SH-SY5Y (cell line): ENCODE measurements around the gene RPS6KB2.

Experiments
- GATA2 ChIP-seq: IDR thresholded peaks from 2 replicates; pipeline ENCODE4 v1.6.1; 2011; ENCODE audit warnings: mild to moderate bottlenecking, low read depth, low read length
- GATA3 ChIP-seq: IDR thresholded peaks from 2 replicates; pipeline ENCODE4 v1.6.1; 2011; ENCODE audit warnings: low read depth, mild to moderate bottlenecking, low read length, moderate library complexity

The RPS6KB2 gene

DNA sequence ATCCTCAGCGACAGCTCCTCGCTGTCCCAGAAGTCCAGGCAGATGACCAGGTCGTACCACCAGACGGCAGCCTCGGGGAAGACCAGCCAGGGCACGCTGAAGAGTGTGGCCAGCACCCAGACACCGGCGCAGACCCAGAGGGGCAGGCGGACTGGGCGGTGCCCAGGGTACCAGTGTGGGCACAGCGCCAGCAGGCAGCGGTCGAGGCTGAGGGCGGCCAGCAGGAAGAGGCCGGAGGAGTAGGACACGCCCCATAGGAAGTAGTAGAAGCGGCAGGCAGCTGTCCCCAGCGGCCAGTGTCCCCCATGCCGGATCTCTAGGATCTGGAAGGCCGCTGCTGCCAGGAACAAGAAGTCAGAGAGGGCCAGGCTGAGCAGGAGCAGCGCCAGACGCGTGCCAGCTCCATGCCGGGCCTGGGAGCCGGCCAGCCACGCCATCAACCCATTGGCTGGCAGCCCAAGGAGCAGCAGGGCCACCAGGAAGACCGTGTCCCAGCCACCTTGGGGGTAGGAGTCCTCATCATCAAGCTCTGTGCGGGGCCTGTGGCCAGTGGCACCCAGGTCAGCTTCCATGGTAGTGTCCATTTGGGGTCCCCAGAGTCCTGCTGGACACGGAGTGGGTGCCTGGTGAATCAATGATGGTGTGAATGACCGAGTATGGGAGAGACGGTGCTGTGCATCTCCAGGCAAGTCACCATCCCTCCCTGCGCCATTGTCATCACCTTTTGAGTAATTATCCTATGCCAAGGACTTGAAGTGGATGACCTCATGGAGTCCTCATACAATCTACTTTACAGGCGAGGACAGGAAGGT is 24.1 kb downstream of the RPS6KB2 start, which contains the start of gene GPR152:
GPR152 (minus strand) TSS at position 589 of the 812 bp plus-strand sequence; CDS start at position 584, 5 bp downstream.
- TF ChIP-seq GATA3: no peak
- no peak for TF ChIP-seq GATA2

DNA sequence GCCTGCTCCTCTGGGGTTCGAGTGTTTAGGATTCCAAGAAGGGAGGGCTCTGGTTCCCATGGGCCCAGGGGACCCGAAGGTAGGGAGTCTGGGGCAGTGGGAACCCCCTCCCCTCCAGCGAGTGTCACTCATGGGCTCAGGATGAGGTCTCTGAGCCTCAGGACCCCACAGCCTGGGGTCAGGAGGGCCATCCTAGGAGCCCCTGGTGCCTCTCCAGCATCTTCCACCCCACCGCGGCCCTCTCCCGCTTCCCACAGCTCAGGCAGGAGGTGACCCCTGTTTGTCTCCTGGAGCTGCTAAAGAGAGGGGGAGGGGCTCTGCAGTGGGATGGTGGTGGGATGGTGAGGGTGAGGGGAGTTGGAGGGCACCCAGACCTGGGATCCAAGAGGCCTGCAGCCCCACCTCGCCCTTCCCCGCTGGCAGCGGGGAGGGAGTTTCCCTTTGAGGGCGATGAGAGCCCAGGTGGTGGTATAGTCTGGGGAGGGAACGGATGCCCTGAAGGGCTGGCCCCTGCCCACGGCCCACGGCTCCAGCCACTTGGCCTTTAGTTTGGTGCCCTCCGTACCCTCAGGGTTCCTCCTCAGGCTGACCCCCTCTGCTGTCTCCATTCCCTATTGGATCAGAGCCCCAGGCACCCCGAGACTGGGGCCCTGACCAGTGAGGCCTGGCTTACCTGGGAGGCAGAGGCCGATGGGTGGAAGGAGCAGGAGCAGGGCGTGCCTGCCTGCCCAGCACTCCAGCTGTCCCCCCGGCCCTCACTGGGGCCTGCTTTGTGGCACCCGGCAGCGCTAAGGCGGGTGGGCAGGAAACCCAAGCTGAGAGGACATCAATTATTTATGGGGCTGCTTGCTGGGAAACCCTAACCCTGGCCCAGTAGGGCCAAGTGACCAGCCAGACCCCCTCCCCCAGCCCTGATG is 25.8 kb downstream of the RPS6KB2 start:
- TF ChIP-seq GATA3 (no peak), GATA2 (no peak)

DNA sequence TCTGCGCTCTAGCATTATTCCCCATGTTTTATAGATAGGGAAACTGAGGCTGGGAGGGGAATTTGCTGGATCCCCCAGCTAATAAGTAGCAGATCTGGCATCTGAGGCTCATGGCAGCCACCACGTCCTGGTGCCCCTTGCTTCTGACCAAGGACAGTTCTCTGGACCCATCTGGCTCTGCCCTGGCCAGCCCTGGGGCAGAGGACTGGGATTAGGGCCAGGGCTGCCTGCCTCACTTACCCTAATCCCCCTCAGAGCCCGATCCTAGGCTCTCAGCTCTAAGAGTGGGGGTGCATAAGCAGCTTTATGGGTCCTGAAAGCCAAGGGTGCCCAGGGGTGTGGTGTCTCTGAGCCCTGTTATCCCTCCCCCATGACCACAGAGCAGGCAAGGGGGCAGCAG is 26.8 kb downstream of the RPS6KB2 start, which contains the start of gene CABP4:
CABP4 (plus strand) TSS at position 301 of the 400 bp plus-strand sequence; CDS start at position 371, 70 bp downstream.
- no peak for TF ChIP-seq GATA2
- TF ChIP-seq GATA3: no peak

DNA sequence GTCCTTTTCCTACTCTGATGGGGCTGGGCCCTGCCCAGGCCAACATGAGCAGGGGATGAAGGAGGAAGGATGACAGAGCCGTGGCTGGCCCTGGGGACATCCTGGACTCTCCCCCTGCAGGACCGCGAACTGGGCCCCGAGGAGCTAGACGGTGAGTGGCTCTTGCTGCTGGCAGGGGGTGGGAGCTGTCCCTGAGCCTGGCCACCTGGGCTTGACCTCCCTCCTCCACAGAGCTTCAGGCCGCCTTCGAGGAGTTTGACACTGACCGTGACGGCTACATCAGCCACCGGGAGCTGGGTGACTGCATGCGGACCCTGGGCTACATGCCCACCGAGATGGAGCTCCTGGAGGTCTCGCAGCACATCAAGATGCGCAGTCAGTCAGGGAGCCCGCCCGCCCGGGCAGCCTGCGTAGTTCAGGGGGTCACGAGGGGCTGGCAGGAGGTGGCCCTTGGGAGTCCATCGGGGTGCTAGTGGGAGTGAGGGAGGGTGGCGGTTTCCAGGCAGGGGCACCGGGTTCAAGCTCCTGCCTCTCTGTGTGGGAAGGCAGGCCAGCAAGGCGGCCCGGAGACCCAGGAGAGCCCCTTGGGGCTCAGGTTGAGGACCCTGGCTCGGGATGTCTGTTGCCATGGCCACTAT is 27.9 kb downstream of the RPS6KB2 start:
- TF ChIP-seq GATA3 (no peak), GATA2 (no peak)

DNA sequence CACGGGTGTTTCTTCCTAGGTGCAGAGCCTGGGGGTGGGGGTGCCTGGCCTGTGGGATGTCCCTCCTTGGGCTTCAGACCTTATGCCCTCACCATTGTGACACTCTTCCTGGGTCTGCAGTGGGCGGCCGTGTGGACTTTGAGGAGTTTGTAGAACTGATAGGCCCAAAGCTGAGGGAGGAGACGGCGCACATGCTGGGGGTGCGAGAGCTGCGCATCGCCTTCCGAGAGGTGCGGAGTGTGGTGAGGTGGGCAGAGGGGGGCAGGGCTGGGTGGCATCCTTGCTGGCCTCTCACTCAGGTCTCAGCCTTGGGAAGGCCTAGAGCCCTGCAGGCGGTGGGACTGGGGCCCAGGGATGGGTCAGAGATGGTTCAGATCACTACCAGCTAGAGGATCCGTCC is 29.2 kb downstream of the RPS6KB2 start:
- no peak for TF ChIP-seq GATA3
- TF ChIP-seq GATA2: no peak

DNA sequence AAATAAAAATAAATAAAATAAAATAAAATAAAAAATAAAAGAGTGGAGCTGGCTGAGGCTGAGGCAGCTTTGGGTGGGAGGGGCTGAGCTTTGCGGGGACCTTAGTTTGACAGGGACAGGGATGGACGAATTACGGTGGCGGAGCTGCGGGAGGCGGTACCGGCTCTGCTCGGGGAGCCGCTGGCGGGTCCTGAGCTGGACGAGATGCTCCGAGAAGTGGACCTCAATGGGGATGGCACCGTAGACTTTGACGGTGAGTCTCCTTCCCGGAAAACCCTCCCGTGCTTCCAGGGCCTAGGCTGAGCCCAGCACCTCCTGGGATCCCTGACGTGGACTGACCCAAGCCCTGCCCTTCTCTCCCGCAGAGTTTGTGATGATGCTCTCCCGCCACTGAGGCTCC is 30.0 kb downstream of the RPS6KB2 start:
- TF ChIP-seq GATA2 (no peak), GATA3 (no peak)

DNA sequence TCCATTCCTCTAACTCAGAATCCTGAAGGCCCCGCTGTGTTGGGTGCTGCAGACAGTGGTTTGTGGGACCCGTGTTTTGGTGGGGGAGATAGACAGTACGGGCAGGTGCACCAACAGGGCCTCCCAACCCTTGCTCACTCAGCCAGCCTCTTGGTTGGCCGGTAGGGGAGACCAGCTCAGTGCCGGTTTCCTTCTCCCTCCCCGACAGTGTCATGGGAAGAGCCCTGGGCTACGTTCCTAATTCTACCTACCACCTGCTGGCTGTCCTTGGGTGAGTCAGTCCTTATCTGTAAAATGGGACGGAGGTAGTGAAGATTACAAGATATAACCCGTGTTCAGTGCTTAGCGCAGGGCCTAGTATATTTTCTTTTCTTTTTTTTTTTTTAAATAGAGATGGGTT is 34.9 kb downstream of the RPS6KB2 start:
- TF ChIP-seq GATA3 (no peak), GATA2 (no peak)

DNA sequence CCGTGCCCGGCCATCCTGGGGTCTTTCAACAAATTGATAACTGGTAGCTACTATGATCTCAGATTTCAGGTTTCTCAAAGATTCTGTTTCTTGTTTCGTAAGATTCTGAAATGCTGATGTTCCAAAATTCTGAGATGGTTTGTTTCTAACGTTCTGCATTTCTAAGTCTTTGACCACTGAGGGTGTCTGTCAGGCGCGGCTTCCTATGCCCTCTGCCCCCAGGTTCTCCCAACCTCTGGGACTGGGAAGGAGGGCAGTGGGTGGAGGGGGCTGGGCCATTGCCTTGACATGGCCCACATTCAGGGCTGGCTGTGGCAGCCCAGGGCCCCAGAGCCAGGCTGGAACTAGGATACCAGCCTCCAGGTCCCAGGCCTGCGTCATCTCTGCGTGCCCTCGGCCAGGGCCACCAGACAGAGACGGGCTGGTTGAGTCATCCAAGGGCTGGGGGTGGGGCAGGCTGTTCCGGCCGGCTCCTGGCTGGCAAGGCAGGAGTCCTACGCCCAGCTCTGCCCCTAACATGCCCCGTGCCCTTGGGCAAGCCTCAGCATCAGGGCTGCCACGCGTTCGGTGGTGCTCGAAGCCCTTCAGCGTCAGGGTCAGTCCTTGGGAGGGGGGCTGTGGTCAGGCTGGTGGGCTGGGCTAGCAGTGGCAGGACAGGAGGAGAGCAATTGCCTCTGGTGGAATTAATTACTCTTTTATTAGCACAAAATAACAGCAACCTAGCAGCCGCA is 35.6 kb downstream of the RPS6KB2 start:
- TF ChIP-seq GATA3 (no peak), GATA2 (no peak)

DNA sequence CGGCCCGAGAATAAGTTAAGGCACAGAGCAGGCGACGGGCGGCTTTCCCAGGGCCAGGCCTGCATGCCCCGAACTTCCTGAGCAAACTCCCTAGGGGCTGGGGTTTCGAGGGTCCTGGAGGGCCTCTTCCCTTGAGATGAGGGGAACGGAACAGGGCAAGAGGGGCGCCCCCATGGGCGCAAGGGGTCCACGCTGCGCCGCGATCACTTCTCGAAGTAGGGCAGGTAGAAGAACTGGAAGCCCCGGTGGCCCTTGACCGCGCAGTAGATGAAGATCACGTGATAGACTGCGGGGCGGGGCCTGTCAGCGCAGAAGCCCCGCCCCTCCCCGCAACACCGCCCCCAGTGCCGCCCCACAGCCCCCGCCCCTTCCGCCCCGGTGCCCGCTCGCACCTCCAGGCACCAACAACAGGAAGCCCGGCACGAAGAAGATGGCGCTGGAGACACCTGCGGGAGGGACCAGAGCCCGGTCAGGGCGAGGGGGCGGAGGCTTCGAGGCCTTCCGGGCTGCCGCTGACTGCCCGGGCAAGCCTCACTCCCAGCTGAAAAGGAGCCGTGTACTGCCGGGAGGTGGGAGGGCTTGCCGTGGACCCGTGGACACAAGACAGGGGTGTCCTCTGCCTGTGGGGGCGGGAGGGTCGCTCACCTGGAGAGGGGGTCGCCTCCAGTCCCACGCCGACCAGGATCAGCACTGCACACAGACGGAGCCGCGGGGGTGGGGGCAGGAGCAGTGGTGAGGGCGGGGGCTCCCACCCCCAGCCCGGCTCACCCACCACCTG is 36.3 kb downstream of the RPS6KB2 start:
- no peak for TF ChIP-seq GATA3
- no peak for TF ChIP-seq GATA2

DNA sequence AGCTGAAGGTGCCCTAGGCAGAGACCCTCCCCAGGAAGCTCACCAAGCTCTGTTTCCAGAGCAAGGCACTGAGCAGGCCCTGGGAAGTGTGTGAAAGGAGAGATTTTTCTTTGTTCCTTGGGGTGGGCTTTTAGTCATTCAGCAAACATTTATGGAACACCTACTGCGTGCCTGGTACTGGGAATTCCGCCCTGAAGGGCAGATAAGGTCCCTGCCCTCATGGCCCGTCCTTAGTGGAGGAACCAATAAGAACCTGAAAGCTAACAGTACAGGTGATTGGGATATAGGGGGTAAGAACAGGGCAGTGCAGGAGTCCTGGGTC is 36.9 kb downstream of the RPS6KB2 start:
- no peak for TF ChIP-seq GATA2

DNA sequence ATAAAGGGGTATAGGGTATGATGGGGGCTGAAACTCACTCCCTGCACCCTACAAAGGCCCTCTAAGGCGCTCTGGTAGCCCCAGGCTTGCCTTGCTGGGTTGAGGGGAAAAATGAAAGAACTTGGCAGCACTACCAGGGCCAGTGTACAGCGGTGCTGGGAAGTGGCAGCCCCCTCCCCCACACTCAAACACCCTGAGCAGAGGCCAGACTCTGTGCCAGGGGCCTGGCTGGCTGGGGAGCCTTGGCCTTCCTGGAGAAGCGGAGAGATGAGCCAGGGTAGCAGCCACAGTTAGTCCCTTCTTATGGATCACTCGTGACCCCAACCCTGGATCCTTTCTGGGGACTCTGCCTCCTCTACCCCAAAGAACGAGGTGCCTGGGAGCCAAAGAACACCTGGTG is 38.1 kb downstream of the RPS6KB2 start:
- TF ChIP-seq GATA2: no peak
- no peak for TF ChIP-seq GATA3

DNA sequence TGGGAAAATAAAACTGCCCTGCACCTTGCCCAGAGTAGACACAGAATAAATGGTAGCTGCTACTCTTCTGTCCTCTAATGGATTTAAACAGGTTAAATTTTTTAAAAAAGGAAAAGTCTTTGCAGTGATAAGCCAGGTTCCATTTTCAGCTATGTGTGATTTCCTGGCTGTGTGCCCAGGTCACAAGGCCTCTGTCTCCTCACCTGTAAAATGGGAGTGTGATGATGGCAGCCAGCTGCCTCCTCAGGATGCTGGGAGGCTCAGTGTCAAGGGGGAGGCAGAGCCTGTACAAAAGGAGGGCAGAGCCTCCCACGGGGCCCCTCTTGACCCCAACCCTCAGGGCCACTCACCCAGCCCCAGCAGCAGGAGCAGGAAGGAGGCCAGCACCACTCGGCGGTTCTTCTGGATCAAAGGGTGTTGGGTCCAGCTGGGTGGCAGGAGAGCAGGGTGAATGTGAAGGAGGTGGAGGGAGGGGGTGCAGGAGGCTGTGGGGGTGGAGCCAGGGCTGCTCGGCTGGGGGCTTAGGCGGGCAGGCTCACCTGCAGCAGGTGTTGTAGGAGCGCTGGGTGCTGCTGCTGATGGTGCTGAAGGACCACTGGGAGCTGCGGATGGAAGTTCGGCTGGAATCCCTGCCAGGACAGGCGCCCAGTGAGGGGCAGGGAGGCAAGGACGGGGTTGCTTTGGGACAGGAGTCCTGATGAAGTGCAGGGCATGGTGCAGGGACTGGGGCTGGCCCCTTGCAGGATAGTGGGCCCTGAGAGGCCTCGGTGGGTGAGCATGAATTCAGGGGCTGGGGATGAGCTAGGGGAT is 38.9 kb downstream of the RPS6KB2 start:
- TF ChIP-seq GATA3 (no peak), GATA2 (no peak)
